GM18520 (cell line): ENCODE measurements around the gene ABCC5.

Source experiments
- ATAC-seq: cut with Tn5 transposase; IDR thresholded peaks from one replicate; pipeline ENCODE4 v1.9.1; 2021; ENCODE audit not compliant: unreplicated experiment

ABCC5 gene

DNA sequence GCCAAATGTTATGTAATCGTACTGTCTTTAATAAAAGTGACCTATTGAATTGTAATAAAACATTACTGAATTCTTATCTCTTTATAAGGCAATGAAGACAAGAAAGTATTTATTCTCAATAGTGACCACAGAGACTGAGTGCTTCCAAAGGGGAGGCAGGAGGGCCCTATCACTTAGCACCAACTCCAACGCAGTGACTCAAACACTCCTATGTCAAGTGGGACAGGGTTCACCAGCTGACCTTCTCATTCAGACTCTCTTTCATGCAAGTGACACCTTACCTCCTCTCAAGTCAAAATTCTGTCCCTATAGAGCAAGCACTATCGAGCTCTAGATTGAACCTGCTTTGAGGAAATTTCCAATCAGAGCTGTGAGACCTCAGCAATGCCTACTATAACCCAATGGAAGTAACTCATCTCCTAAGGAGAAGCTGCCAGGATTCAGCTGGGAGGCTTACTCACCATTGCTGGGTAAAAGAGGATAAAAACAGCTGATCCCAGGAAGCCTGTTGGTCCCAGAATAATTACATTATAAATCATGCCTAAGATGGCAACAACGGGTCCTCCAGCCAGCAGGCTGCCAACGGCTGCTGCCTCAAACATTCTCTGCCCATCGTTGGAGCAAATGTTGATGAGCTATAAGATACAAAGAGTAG, 35.6 kb downstream of the ABCC5 start:
- ATAC-seq = no peak

DNA sequence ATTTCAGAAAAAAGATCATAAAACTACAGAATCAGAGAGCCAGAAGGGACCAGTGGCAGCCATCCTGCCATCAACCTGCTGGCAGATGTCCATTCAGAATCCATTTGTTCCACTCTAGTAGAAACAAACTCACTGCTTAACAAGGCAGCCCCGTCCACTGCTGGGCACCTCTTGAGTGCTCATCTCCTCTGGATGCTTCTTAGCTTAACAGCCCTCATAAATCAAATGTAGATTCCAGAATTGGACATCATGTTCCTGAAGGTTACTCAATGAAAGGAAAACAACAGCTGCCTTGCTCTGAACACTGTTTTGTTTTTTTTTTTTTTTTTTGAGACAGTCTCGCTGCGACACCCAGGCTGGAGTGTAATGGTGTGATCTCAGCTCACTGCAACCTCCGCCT, 37.3 kb downstream of the ABCC5 start:
- no peak for ATAC-seq

DNA sequence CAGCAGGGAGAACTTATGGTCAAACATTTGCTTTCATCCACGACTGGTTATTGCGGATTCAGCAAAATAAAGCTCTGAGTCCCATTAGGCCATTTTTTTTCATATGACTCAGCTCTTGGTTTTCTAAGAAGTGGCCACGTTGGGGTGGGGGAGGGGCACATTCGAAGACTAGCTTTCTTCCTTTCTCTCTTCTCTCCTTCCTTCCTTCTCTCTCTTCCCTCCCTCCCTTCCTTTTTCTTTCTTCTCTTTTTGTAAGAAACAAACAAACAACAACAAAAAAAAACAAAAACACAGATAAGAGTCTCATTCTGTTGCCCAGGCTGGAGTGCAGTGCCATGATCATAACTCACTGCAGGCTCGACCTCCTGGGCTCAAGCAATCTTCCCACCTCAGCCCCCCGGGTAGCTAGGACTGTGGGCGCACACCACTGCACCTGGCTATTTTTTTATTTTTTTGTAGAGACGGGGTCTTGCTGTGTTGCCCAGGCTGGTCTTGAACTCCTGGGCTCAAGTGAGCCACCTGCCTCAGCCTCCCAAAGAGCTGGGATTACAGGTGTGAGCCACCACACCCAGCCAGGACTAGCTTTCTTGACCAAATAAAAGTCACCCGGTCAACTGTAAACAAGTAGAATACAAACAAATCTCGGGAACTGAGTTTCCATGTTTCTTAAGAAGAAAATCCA, 41.6 kb downstream of the ABCC5 start:
- no peak for ATAC-seq

DNA sequence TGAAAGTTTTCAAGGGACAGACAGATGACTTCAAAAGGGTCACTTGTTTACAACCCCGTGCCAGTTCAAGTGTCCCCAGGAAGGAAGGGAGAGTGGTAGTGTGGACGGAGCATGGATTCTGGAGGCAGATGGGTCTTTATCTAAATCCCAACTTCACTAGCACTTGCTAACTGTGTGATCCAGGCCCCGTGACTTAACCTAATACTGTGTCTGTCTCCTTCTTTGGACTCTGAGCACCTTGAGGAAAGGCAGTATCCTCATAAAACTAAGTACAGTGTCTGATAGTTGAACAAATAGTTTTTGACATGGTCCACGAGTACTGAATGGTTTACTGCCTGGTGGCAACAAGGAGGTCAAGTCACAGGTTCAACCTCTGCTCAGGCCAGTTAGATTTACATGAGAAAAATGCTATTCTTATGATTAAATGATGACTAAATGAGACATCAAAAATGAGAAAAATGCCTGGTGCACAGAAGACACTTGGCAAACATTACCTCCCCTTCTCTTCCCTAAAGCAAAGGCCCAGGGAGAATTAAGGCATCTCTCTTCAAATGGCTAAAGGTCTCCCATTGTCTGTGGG, 48.9 kb downstream of the ABCC5 start:
- ATAC-seq = no peak

DNA sequence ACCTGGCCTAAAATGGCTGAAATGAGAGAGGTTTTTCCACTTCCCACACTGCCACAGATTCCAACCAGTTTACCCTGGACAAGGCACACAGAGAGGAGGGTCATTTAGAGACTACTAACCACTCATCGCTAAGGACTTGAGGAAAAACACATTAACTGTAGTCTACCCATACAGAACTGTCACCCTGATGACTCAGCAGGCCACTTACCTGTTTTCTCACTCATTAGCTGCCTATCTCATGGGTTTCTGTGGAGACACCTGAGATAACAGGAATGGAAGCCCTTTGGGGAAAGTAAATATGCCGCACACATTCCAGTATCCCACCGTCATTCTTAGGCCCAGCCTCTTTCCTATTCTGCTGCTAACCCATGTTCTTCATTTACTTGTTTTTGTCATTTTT, 50.0 kb downstream of the ABCC5 start:
- ATAC-seq = no peak

DNA sequence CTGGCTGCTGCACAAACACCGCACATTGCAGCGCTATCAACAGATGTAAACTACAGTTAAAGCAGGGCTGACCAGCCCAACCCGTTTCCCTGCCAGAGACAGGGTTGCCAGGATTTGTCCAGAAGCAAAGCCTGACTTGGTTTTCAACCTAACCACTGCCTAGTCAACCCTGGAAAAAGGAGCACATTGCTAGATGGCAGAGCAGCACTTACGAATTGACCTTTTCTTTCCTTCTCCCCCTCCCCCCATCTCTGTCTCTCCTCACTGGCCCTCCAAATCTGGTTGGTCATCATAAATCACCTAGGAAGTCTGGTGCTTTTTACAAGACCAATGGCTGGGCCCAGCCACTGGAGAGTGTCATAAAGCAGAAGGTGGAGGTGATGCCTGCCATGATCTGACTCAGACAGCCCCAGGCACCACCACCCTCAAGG, 51.3 kb downstream of the ABCC5 start:
- no peak for ATAC-seq

DNA sequence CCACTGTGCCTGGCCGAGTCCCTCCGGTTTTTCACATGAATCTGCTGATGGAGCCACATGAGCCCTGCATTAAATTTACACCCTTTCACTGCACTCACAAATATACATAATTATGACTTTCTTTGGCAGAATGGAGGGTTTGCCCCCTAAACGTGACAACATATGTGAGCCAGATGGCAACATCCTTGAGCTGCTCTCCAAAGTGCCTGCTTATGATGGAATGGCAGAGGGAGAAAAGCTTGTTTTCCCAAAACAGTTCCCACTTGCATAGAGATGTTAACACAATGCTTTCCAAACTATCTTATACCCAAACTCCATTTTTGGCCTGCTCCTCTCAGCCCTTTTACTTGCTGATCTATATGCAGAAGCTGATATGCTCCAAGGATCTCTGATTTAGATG, 54.9 kb downstream of the ABCC5 start:
- ATAC-seq = no peak

DNA sequence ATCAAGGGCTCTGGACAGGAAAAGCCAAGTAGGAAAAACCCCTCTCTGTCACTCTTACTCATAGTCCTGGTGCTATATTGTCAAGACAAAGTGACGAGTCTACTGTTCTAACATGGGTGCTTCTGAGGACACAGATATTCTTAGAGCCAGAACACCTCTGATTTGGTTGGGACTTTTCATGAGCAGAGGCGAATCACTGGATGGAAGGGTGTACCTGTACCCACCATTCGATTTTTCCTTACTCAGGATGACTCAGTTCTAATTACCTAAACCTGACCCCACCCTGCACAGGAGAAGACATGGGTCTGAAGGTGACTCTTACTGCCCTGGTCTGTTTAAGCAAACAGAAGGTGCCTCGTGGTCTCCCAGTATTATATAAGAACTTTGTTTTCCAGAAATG, 58.5 kb downstream of the ABCC5 start:
- no peak for ATAC-seq

DNA sequence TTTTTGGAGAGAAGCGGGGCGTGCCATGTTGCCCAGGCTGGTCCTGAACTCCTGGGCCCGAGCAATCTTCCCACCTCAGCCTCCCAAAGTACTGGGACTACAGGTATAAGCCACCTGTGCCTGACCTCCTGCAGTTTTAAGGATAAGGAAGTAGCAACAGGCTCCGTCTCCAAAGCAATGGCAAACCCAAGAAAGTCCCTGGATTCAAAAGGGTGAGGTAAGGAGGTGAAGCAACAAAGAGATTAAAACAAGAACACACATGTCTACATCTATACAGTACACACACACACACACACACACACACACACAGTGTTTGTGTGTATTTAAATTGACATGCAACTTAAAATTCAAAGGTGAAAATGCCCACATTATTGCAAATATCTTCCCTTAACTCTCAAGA, 58.9 kb downstream of the ABCC5 start:
- no peak for ATAC-seq

DNA sequence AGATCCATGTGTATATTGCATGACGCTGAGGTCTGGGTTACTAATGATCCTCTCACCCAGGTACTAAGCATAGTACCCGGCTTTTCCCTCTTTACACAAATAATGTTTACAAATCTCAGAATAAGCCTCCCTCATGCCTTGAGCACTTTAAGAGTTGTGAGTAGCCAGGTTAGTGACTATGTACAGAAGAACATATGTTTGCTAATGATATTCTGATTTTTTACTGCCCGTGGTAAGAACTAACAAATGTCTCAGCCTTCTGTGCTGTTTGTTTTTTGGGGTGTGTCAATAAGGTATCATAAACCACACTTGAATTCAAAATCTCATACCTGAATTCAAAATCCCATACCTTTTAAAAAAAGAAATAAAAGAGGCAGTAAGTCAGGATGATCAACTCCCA, 59.5 kb downstream of the ABCC5 start:
- no peak for ATAC-seq

DNA sequence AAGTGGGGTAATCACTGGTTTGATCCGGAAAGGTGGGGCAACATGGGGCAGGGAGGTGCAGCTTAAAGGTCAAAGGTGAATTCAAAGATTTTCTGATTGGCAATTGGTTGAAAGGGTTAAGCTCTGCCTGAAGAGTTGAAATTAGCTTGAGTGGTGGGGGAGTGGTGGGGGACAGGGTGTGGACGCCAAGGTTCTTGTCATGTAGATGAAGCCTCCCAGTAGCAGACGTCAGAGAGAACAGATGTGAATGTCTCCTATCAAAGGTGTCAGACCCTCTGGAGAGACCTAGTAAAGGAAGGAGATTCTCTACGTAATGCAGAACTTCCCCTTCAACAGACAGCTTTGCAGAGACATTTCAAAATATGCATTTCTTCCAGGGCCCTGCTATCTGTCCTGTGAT, 62.8 kb downstream of the ABCC5 start:
- no peak for ATAC-seq

DNA sequence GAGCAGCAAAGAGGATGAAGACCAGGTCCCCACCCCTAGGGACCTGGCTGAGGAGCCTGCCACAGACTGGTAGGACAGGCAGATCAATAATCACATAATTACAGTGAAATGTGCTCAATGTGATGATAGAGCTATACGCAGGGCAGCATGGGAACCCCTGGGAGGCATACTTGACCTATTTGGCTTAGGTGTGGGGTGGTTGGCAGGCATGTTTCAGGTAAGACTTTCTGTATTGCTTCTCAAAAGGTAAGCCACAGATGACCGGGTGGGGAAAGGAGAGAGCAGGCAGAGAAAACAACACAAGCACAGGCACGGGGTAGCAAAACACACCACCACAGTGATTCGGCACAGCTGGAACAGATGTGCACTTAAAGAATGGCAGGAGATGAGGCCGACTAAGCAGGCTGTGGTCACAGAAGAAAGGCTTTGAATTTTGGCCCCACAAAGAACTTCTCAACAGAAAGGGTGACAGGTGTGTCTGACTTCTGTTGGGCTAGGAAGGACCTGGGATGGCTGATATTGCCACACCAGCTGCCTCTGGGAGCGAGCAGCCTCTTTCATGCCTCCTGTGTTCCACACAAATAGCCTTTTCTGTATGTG, 64.1 kb downstream of the ABCC5 start:
- no peak for ATAC-seq

DNA sequence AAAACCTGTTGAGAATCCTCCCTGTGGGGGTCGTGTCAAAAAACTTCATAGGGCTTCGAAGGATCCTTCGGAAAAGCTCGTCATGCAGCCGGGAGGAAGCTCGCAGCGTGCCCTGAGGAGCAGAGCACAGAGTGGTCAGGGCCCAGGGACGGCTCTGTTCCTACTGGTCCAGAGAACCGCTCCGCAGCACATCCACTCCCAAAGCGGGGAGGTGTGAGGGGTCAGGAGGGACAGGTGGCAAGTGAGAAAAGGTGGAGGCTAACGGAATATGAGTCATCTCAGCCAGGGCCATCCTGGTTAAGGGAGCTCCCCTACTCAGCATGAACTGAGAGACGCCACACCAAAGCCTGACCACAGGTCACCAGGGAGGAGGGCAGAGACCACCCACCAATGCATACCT, 66.2 kb downstream of the ABCC5 start:
- no peak for ATAC-seq

DNA sequence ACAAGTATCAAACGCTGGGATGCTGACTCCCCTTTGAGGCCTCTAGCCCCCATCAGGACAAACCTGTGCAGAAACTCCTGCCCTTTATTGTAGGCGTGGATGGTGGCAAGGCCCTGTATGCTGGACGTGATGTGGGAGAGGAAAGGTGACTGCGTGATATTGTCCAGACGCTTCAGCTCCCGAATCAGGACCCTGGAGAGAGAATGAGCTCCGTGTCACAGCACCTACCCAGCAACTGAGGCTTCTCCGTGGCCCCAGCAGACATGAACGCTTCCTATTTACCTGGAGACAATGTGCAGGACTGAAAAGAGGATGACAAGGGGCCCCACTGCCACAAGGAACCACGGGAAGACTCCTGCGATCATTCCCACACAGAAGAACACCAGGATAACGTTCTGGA, 68.0 kb downstream of the ABCC5 start:
- ATAC-seq = no peak

DNA sequence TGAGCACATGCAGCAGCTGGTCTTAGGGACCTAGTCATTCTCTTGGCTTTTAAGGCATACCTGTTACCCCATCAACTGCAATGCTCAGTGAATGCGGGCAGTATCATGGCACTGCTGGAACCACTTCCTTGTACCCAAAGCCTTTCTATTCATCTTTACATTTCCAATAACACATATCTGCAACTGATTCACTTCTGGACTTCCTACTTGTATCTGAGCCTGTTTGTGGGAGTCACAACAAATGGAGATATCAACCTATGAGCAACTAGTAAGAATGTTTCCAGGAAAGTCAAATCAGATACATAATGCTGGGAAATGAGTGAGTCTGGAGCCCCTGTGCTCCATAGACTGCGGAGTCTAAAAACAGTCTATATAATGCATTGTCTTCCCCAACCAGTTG, 71.6 kb downstream of the ABCC5 start:
- ATAC-seq = no peak

DNA sequence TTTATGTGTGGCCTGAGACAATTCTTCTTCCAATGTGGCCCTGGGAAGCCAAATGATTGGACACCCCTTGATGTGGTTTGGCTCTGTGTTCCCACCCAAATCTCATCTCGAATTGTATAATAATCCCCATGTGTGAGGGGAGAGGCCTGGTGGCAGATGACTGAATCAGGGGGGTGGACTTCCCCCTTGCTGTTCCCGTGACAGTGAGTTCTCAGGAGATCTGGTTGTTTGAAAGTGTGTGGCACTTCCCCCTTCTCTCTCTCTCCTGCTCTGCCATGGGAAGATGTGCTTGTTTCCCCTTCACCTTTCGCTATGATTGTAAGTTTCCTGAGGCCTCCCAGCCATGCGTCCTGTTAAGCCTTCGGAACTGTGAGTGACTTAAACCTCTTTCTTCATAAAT, 72.9 kb downstream of the ABCC5 start:
- ATAC-seq = no peak

DNA sequence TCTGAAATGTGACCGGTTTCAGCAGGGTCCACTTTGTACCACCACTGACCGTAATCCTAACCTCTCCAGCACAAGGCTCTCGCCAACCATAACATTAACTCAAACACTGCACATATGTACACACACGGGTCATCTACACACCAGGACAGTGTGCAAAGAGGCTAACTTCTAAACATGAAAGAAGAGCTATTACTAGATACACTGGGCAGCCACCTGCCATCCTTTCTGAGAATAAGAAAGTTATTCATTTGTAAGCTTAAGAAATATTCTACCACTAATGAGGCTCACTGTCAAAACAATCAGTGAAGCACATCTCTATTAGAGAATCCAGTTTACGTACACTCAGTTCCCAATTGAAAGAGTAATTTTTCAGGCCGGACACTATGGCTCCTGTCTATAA, 73.9 kb downstream of the ABCC5 start:
- no peak for ATAC-seq

DNA sequence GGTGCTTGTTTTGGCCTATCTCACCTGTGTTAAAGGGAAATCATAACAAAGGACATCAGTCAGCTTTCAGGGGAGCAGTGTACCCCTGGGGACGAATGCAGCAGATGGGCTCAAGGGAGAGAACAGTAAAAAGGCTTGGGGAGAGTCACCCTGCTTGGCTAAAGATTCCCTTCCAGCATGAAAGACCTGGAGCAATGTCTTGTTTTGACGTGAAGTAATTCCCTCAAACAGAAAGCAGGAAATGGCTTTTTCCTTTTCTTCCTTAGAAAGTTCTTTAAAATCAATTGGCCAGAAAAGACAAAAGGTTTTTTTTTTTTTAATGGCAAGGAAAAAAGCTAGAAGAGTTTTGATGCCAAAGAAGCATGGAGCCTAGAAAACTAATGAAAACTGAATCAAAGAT, 76.5 kb downstream of the ABCC5 start:
- ATAC-seq = no peak

DNA sequence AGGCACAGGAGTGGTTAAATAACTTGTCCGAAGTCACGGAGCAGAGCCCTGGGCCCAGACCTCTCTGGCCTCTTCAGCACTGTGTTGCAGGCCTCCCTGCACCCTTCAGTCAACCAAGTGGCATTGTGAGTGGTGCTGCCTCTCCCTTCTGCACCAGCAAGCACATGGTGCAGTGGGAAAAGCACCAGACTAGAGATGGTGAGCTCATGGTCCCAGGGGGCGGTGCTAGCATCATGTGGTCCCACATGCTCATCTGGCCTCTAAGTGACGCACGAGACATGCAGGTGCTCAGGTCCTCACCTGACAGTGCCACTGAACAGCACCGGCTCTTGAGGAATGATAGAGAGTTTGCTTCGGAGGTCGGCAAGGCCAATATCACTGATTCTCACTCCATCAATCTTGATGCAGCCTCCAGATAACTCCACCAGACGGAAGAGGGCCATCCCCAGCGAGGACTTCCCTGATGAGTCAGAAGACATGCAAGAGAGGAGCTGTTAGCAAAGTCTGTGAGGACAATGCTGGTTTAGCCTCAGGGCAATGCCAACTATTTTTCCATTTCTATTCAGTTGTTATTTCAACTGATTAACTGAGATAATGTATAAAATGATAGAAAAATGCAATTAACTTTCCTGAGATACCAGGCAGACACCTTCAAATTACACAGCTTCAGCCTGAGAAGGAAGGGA, 79.9 kb downstream of the ABCC5 start:
- ATAC-seq = no peak

DNA sequence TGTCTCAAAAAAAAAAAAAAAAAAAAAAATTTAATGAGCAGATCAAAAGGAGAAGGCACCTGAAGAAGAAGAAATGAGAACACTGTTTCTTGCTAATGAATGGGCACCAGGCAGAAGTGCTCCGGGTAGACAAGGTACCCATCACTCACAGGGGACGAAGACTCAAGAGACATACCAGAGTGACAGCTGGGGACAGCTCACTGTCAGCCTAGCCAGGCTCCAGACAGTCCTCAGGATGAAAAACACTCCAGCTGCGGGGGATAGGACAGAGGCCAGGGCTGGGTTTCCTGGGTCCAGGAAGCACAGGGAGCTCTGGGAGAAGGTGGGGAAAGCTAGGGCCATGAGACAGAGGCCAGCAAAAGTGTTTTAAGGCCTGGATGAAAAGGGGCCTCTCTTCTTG, 84.5 kb downstream of the ABCC5 start:
- ATAC-seq = no peak

DNA sequence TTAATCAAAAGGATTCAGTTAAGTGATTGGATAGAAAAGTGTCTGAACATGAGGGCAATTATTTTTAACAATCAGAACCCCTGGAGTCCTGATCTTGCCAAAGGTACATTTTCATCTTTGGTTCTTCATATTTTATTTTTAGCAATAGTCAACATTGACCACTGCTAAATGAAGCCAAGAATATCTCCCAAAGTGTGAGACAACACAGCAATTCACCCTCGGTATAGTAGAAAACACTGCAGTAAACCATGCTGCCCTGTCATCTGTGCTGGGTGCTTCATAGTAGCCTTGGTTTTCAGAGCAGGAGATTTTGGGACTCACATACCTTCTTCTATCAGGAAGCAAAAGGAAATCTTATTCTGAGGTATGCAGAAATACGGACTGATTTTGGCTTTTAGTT, 85.8 kb downstream of the ABCC5 start:
- no peak for ATAC-seq

DNA sequence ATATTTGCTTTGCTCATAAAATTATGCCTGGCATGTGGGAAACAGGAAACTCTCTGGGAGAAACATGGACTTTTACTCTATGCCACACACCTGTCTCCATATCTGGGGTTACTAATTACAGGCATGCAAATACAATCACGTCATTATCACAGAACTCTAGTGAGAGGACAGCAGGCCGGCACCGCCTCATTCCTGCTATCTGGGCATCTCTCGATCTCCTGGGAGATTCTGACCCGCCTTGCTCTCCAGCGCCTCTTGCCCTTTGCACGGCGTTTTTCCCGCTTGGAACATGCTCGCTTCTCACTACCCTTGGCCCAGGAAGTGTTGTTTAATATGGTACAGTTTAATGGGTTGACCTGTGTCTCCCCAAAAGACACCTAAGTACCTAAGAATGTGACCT, 87.6 kb downstream of the ABCC5 start:
- ATAC-seq = no peak
